ENCODE measurements around the gene FLII. TPM values are rescaled to one million over a fixed set of nuclear protein-coding genes. Genes with fewer than 3 reads are reported as not detected.

The FLII gene
- total RNA-seq, 2 donors from 2014 or later: 299 to 335 TPM

- H3K9me3 Mint-ChIP-seq: no peaks in the 10 kb centered on the region
- H3K27ac ChIP-seq (ENCODE audit: low read depth, low read length): no peak overlapping the region
- no peak overlapping the region for H3K4me3 ChIP-seq (ENCODE audit: low read length)
- H3K27me3 ChIP-seq (ENCODE audit: control insufficient read depth, insufficient read depth, low read length, poor library complexity, severe bottlenecking): no peaks in the 10 kb centered on the region
- no peak overlapping the region for H3K4me3 Mint-ChIP-seq
- H3K27me3 Mint-ChIP-seq (ENCODE audit: insufficient read depth): no peaks in the 10 kb centered on the region
- 90 to 94% methylated on average over 11 to 21 of the region's 21 CpGs for WGBS, 2 experiments (ENCODE audit: insufficient coverage in 1 of 2, insufficient read length in 1 of 2)
- no peak overlapping the region for H3K9ac ChIP-seq (ENCODE audit: extremely low read depth, low read length, poor library complexity, severe bottlenecking)
- peaks cover 6% of the 10 kb centered on the region for H3K4me1 Mint-ChIP-seq
- peaks cover 52% of the 10 kb centered on the region for H3K36me3 ChIP-seq (ENCODE audit: control insufficient read depth, insufficient read depth, low read length)
- H3K9me3 ChIP-seq (ENCODE audit: control insufficient read depth, low read length): no peaks in the 10 kb centered on the region
- H3K27ac Mint-ChIP-seq: peak overlapping the region; percentile 52
- no peak for DNase-seq
- peaks cover 56% of the 10 kb centered on the region for H3K36me3 Mint-ChIP-seq (ENCODE audit: low read depth)
- TF ChIP-seq, protein P1, sequence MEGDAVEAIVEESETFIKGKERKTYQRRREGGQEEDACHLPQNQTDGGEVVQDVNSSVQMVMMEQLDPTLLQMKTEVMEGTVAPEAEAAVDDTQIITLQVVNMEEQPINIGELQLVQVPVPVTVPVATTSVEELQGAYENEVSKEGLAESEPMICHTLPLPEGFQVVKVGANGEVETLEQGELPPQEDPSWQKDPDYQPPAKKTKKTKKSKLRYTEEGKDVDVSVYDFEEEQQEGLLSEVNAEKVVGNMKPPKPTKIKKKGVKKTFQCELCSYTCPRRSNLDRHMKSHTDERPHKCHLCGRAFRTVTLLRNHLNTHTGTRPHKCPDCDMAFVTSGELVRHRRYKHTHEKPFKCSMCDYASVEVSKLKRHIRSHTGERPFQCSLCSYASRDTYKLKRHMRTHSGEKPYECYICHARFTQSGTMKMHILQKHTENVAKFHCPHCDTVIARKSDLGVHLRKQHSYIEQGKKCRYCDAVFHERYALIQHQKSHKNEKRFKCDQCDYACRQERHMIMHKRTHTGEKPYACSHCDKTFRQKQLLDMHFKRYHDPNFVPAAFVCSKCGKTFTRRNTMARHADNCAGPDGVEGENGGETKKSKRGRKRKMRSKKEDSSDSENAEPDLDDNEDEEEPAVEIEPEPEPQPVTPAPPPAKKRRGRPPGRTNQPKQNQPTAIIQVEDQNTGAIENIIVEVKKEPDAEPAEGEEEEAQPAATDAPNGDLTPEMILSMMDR (conservative IDR thresholded peaks at IDR 0.05): no peak
- H3K4me1 ChIP-seq (ENCODE audit: control insufficient read depth, insufficient read depth, low read length): no peaks in the 10 kb centered on the region
Observed at GRCh38 chr17:18245038-18245776, 13.3 kb downstream of the FLII start.

- no peak overlapping the region for H3K9ac ChIP-seq (ENCODE audit: extremely low read depth, low read length, poor library complexity, severe bottlenecking)
- Mint-ChIP-seq H3K9me3 (no peaks in the 10 kb centered on the region), H3K27ac (no peak overlapping the region)
Observed at GRCh38 chr17:18241229-18241871, 17.2 kb downstream of the FLII start.

GRCh38 chr17:18240449-18240848 is 18.1 kb downstream of the FLII start:
- Histone ChIP-seq H3K4me3 (ENCODE audit: low read length) (no peak overlapping the region), H3K9me3 (ENCODE audit: control insufficient read depth, low read length) (no peaks in the 10 kb centered on the region), H3K27me3 (ENCODE audit: control insufficient read depth, insufficient read depth, low read length, poor library complexity, severe bottlenecking) (no peaks in the 10 kb centered on the region), H3K27ac (ENCODE audit: low read depth, low read length) (no peak overlapping the region), H3K9ac (ENCODE audit: extremely low read depth, low read length, poor library complexity, severe bottlenecking) (no peak overlapping the region), H3K36me3 (ENCODE audit: control insufficient read depth, insufficient read depth, low read length) (peaks cover 29% of the 10 kb centered on the region), H3K4me1 (ENCODE audit: control insufficient read depth, insufficient read depth, low read length) (no peaks in the 10 kb centered on the region)
- no peaks in the 10 kb centered on the region for H3K9me3 Mint-ChIP-seq
- WGBS, 2 experiments (ENCODE audit: insufficient coverage in 1 of 2, insufficient read length in 1 of 2): 92 to 96% methylated on average over 18 to 19 of the region's 19 CpGs
- no peaks in the 10 kb centered on the region for H3K27me3 Mint-ChIP-seq (ENCODE audit: insufficient read depth)
- H3K4me1 Mint-ChIP-seq: no peaks in the 10 kb centered on the region
- no peak overlapping the region for H3K4me3 Mint-ChIP-seq
- H3K36me3 Mint-ChIP-seq (ENCODE audit: low read depth): peaks cover 53% of the 10 kb centered on the region
- TF ChIP-seq, protein P1 (conservative IDR thresholded peaks at IDR 0.05): no peak
- no peak overlapping the region for H3K27ac Mint-ChIP-seq
- no peak for DNase-seq

More at GRCh38 chr17:18241229-18241871, 17.2 kb downstream of the FLII start:
- TF ChIP-seq, protein P1 (conservative IDR thresholded peaks at IDR 0.05): no peak
- Mint-ChIP-seq H3K36me3 (ENCODE audit: low read depth) (peaks cover 59% of the 10 kb centered on the region), H3K4me3 (no peak overlapping the region), H3K4me1 (no peaks in the 10 kb centered on the region), H3K27me3 (ENCODE audit: insufficient read depth) (no peaks in the 10 kb centered on the region)
- Histone ChIP-seq H3K4me3 (ENCODE audit: low read length) (no peak overlapping the region), H3K27ac (ENCODE audit: low read depth, low read length) (no peak overlapping the region), H3K9me3 (ENCODE audit: control insufficient read depth, low read length) (no peaks in the 10 kb centered on the region), H3K27me3 (ENCODE audit: control insufficient read depth, insufficient read depth, low read length, poor library complexity, severe bottlenecking) (no peaks in the 10 kb centered on the region), H3K36me3 (ENCODE audit: control insufficient read depth, insufficient read depth, low read length) (peaks cover 31% of the 10 kb centered on the region), H3K4me1 (ENCODE audit: control insufficient read depth, insufficient read depth, low read length) (no peaks in the 10 kb centered on the region)
- DNase-seq: peak; percentile 80
- WGBS, 2 experiments (ENCODE audit: insufficient coverage in 1 of 2, insufficient read length in 1 of 2): 91 to 95% methylated on average over 26 to 28 of the region's 28 CpGs

Measured in endodermal cell (in vitro differentiated cells).